SH-SY5Y (cell line): ENCODE measurements around the gene SMCHD1.

Experiments used
- GATA2 ChIP-seq: IDR thresholded peaks from 2 replicates; pipeline ENCODE4 v1.6.1; 2011; ENCODE audit warnings: mild to moderate bottlenecking, low read depth, low read length
- GATA3 ChIP-seq: IDR thresholded peaks from 2 replicates; pipeline ENCODE4 v1.6.1; 2011; ENCODE audit warnings: low read depth, mild to moderate bottlenecking, low read length, moderate library complexity

GRCh38 chr18:2823202-2823601, 167.7 kb downstream of the SMCHD1 start:
- TF ChIP-seq GATA2 (no peak), GATA3 (no peak)
